ENCODE measurements around the gene SNAP29. TPM values are rescaled to one million over a fixed set of nuclear protein-coding genes. Genes with fewer than 3 reads are reported as not detected.

SNAP29 gene
- total and polyA plus RNA-seq, 3 donors from 2014 or later, result 41.8 to 127 (median 47.7) TPM

DNA sequence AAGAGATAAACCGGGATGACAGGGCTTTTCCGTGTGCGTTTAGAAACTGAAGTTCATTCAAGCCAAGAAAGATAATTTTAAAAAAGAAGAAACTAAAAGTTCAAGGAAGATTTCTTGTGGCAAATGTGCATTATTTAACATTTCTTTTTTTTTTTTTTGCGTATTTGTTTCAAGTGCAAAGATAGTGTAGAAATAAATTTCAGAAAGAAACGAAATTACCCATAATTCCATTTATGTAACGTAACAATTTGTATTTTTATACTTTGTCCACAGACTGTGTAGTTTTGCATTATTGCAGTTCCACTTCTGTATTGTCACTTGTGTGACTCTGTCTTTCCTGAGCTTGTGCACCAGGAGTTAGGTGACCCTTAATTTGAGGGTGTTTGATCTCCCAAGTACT lies 24.0 kb downstream of the SNAP29 start:
- no peaks in the 10 kb centered on the region for H3K9me3 ChIP-seq
- H3K27ac ChIP-seq, result no peak overlapping the region
- no peak overlapping the region for H3K4me3 ChIP-seq
- 80 to 82% methylated on average over 6 of the region's 6 CpGs for WGBS, 2 donors
- H3K4me1 ChIP-seq, result peaks cover 3% of the 10 kb centered on the region
- TF ChIP-seq, protein P1, sequence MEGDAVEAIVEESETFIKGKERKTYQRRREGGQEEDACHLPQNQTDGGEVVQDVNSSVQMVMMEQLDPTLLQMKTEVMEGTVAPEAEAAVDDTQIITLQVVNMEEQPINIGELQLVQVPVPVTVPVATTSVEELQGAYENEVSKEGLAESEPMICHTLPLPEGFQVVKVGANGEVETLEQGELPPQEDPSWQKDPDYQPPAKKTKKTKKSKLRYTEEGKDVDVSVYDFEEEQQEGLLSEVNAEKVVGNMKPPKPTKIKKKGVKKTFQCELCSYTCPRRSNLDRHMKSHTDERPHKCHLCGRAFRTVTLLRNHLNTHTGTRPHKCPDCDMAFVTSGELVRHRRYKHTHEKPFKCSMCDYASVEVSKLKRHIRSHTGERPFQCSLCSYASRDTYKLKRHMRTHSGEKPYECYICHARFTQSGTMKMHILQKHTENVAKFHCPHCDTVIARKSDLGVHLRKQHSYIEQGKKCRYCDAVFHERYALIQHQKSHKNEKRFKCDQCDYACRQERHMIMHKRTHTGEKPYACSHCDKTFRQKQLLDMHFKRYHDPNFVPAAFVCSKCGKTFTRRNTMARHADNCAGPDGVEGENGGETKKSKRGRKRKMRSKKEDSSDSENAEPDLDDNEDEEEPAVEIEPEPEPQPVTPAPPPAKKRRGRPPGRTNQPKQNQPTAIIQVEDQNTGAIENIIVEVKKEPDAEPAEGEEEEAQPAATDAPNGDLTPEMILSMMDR (IDR thresholded peaks at IDR 0.05), result no peak
- TF ChIP-seq POLR2A (IDR thresholded peaks at IDR 0.05), result no peak
- intact Hi-C loops (cut with DNase I; ENCODE audit: low total_unique reads), result no loop called here
- H3K36me3 ChIP-seq (ENCODE audit: low read depth, missing control alignments), result no peaks in the 10 kb centered on the region
- no peak for DNase-seq
- H3K27me3 ChIP-seq, result no peaks in the 10 kb centered on the region

DNA sequence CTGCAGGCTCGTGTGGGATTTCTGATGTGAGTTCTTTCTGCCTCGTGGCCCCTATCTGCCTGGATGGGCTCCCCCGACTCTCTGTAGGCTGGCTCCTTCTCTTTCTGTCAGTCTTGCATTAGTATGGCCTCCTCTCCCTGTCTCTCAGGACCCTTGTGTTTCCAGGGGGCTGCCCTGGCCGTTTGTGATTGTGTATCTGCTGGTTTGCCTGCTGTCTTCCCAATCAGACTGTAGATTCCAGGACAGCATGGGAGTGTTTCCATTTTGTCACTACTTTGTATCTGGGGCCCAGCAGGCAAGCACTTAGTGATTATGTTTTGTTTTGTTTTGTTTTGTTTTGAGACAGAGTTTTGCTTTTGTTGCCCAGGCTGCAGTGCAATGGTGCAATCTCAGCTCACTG lies 25.6 kb downstream of the SNAP29 start:
- DNase-seq, result no peak
- Histone ChIP-seq H3K27me3 (no peaks in the 10 kb centered on the region), H3K4me3 (no peak overlapping the region), H3K9me3 (no peaks in the 10 kb centered on the region), H3K4me1 (peaks cover 3% of the 10 kb centered on the region), H3K27ac (no peak overlapping the region), H3K36me3 (ENCODE audit: low read depth, missing control alignments) (no peaks in the 10 kb centered on the region)
- intact Hi-C loops (cut with DNase I; ENCODE audit: low total_unique reads), result no loop called here
- no peak for TF ChIP-seq POLR2A (IDR thresholded peaks at IDR 0.05)
- TF ChIP-seq, protein P1 (IDR thresholded peaks at IDR 0.05), result no peak
- WGBS, 2 donors, result 71 to 74% methylated on average over 4 of the region's 4 CpGs

DNA sequence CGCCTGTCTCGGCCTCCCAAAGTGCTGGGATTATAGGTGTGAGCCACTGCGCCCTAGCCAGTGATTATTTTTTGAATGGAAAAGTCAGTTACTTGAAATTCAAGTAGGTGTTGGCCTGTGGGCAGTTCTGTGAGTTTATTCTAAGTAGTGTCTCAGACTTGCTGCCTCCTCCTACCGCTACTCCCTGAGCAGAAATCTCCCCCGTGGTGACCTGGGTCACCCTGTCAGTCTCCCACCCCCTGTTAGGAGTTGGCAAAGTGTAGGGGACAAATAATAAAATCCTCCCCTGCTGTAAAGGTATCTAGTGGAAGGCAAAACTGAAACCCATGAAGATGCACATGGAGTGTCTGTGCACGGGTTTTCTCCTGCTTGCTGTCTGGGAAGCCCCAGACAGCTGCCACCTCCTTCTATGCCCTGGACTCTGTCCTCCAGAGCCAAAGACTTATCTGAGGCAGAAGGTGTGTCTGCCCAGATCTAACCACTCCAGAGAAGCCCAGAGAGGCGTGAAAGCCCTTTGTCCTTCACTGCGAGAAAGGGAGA lies 26.3 kb downstream of the SNAP29 start:
- TF ChIP-seq, protein P1 (IDR thresholded peaks at IDR 0.05), result no peak
- no peak for TF ChIP-seq POLR2A (IDR thresholded peaks at IDR 0.05)
- intact Hi-C loops (cut with DNase I; ENCODE audit: low total_unique reads), result no loop called here
- 72 to 80% methylated on average over 8 of the region's 8 CpGs for WGBS, 2 donors
- DNase-seq, result no peak
- no peaks in the 10 kb centered on the region for H3K9me3 ChIP-seq
- H3K4me1 ChIP-seq, result peaks cover 3% of the 10 kb centered on the region
- H3K4me3 ChIP-seq, result no peak overlapping the region
- H3K36me3 ChIP-seq (ENCODE audit: low read depth, missing control alignments), result no peaks in the 10 kb centered on the region
- H3K27me3 ChIP-seq, result no peaks in the 10 kb centered on the region
- H3K27ac ChIP-seq, result no peak overlapping the region

- Histone ChIP-seq H3K27me3 (no peaks in the 10 kb centered on the region), H3K4me3 (no peak overlapping the region), H3K4me1 (peaks cover 3% of the 10 kb centered on the region), H3K36me3 (ENCODE audit: low read depth, missing control alignments) (no peaks in the 10 kb centered on the region), H3K9me3 (no peaks in the 10 kb centered on the region), H3K27ac (no peak overlapping the region)
- intact Hi-C loops (cut with DNase I; ENCODE audit: low total_unique reads), result no loop called here
- no peak for TF ChIP-seq POLR2A (IDR thresholded peaks at IDR 0.05)
- TF ChIP-seq, protein P1 (IDR thresholded peaks at IDR 0.05), result peak; percentile 71 to 80 (median 78)
- 46 to 58% methylated on average over 10 of the region's 10 CpGs for WGBS, 2 donors
- peak; percentile 86 for DNase-seq
These were observed 26.9 kb downstream of the SNAP29 start for GRCh38 chr22:20885557-20886323.

Measured in testis (tissue), 3 donors.